Keratinocyte (primary cell): Measurements from ENCODE around the gene SAMD5.

Experiments used
- CTCF ChIP-seq, 3 experiments: IDR thresholded peaks in 1 of 3; conservative IDR thresholded peaks in 1 of 3; optimal IDR thresholded peaks in 1 of 3; 2 replicates in 2 of 3; 3 replicates in 1 of 3; pipeline versions ENCODE3 to v1.5.1; 2011; ENCODE audit warnings: low read length in 3 of 3, mild to moderate bottlenecking in 3 of 3, moderate library complexity in 2 of 3, control low read depth in 1 of 3, inconsistent platforms in 1 of 3; ENCODE audit not compliant: insufficient read depth in 2 of 3; ENCODE audit errors: extremely low read depth in 1 of 3
- EZH2 ChIP-seq: IDR thresholded peaks from one replicate; pipeline ENCODE4 v1.6.1; 2012; ENCODE audit warnings: inconsistent platforms, mild to moderate bottlenecking, low read length, moderate library complexity

GRCh38 chr6:147578159-147578558 is 69.7 kb downstream of the SAMD5 start:
- no peak for TF ChIP-seq CTCF (optimal IDR thresholded peaks at IDR 0.05 in 1 of 3, IDR thresholded peaks at IDR 0.05 in 1 of 3, conservative IDR thresholded peaks at IDR 0.05 in 1 of 3; ENCODE audit: extremely low read depth in 1 of 3, insufficient read depth in 2 of 3, low read length in 3 of 3)
- no peak for TF ChIP-seq EZH2
